ENCODE measurements around the gene POU2AF2.

GRCh38 chr11:111330234-111330893 is 84.8 kb downstream of the POU2AF2 start:
- TF ChIP-seq CTCF (IDR thresholded peaks at IDR 0.05) (no peak), POLR2A (IDR thresholded peaks at IDR 0.05) (no peak)
